NK-92 treated with Interleukin-12 subunit alpha and Interleukin-12 subunit beta, amount 100 ng/mL, for 24 hours (cell line): ENCODE measurements around the gene XG.
"Not testable (repeated sequence)": the region's sequence is repeated elsewhere in the genome, so short reads cannot be mapped to it uniquely, and the experiment has no call there.

Source experiments
- DNase-seq: peaks from one replicate; lab custom pipeline; 2025; lab: John Stamatoyannopoulos, UW

The XG gene

GRCh38 chrX:2780472-2781225, 28.8 kb downstream of the XG start:
- DNase-seq: not testable (repeated sequence)

- no peak for DNase-seq
These were observed 29.4 kb downstream of the XG start for GRCh38 chrX:2781226-2781571.

DNA sequence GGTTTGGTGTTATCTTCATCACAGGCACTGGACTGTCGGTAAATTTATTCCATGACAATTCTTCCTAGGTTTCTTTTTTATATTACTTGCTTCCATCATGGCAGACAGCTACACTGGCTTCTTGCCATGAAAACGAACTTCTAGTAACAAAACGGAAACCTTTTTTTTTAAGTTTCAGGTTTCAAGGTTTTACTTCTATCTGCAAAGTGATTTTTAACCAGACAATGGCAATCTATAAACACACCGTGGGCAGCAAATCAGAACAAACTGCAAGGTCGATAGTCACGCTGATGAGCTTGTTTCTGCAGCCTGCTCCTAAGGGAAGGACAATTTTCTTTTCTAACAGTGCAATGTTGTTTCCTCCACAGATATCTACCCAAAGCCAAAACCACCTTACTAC, 29.9 kb downstream of the XG start:
- DNase-seq: no peak

DNA sequence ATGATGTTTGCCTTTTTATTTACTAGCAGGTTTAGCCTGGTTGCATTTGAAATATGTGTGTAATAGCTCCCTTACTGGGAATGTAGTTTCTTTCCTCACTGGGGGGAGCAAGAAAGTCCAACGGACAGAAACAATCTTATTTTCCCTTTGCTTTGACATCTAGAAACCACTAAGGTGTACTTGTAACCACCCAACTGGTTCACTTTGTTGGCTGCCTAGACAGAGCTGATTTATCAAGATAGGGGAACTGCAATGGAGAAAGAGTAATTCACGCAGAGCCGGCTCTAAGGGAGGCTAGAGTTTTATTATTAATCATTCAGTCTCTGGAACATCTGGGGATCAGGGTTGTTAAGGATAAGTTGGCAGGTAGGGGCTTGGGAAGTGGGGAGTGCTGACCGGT, 30.3 kb downstream of the XG start:
- DNase-seq: no peak

GRCh38 chrX:2782778-2783177, 30.9 kb downstream of the XG start:
- no peak for DNase-seq

DNA sequence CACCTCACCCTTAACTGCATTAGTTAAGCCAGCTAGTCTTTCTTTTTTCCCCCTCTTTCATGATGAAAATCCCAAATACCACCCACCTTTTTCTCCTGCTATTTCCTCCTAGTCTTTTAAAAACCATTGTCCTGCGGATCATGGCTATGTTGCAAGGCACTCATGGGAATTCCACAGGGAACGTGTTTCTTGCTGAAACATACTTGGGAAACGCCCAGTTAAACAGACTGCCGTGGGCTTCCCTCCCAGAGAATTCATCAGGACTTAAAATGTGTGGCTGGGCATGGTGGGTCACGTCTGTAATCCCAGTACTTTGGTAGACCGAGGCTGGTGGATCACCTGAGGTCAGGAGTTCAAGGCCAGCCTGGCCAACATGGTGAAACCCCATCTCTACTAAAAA, 32.2 kb downstream of the XG start:
- DNase-seq: no peak

DNA sequence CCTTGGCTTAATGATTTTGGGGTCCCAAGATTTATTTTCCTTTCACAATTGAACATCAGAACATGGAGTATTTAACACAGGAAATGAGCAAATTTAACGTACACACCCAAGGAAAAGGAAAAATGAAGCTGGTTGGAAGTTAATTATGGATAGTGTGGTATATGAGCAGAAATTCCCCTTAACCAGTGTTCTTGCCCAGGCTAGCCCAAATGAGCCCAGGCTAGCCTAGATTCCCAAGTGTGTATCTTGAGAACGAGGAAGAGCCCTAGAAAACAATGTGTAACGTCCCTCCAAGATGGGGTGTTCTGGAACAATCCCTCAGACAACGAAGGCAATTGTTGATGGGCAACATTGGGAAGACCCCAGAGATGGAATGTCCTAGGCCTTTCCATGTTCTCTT, 33.7 kb downstream of the XG start:
- DNase-seq: no peak

- DNase-seq: no peak
These were observed 37.1 kb downstream of the XG start for GRCh38 chrX:2788980-2789379.

- no peak for DNase-seq
These were observed 37.7 kb downstream of the XG start for GRCh38 chrX:2789569-2789968.

DNA sequence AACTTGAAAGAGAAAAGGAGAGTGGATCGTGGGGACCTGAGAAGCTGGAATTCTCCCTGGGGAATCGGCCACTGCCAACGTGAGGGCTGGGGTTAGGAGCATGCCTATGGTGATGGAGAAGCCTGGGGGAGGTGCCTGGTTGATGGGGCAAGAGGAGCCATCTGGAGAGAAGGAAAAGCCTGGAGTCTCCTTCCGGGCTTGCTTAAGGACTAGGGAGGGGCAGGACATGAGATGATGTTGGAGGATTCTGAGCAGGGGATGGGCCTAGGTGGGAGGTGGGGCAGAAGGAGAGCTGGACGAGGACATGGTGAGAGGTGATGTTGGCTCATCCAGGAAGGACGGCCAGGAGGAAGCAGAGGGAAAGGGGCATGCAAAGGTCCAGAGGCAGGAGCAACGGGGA, 41.9 kb downstream of the XG start:
- no peak for DNase-seq

GRCh38 chrX:2794336-2794735, 42.5 kb downstream of the XG start:
- no peak for DNase-seq

DNA sequence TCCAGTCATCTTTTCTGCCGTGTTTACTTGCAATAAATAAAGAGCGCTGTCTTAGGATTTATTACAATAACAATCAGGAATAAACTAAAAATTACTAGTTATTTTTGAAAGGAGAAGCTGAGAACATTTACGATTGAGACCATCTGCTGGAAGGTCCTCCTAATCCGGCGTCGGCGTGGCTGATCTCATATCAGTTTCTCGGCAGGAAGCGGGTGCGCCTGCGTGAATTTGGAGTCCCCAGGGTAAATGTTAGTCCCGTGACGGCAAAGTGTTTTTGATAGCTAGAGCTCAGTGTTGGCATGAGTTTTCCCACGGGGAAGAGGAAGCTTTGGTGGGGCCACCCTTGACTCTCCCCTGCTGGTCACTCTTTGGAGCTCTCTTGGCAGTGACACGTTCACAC, 45.0 kb downstream of the XG start:
- not testable (repeated sequence) for DNase-seq

GRCh38 chrX:2799369-2799768, 47.5 kb downstream of the XG start:
- no peak for DNase-seq

- DNase-seq: not testable (repeated sequence)
These were observed 48.1 kb downstream of the XG start for GRCh38 chrX:2799980-2800379.

- no peak for DNase-seq
These were observed 49.4 kb downstream of the XG start for GRCh38 chrX:2801223-2801622.

DNA sequence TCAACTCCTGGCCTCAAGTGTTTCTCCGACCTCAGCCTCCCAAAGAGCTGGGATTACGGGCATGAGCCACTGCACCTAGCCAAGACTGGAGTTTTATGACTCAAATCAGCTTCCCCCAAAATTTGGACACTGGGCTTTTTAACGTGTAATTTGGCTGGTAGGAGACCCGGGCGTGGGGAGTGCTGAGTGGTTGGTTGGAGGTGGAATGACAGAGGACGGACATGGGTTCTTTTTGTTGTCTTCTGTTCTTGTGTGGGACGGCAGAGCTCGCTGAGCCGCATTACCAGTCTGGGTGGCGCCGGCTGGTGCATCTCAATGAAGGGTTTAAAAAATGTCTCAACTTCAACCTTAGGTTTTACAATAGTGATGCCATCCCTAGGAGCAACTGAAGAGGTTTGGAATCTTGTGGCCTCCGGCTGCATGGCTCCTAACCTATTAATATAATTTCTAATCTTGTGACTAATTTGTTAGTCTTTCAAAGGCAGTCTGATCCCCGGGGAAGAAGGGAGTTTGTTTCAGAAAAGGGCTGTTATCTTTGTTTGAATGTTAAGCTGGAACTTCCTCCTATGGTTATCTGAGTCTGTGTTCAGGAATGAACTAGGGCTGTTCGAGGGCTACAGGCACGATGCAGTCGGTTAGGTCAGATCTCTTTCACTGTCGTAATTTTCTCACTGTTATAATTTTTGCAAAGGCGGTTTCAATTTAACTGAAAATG, 50.7 kb downstream of the XG start:
- DNase-seq: not testable (repeated sequence)

DNA sequence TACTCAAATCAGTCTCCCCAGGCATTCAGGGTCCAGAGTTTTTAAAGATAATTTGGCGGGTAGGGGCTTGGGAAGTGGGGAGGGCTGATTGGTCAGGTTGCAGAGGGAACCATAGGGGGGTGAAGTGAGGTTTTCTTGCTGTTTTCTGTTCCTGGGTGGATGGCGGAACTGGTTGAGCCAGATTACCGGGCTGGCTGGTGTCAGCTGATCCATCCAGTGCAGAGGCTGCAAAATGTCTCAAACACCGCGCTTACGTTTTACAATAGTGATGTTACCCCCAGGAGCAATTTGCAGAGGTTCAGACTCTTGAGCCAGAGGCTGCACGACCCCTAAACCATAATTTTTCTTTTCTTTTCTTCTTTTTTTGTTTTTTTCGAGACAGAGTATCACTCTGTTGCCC, 51.6 kb downstream of the XG start:
- DNase-seq: not testable (repeated sequence)

DNA sequence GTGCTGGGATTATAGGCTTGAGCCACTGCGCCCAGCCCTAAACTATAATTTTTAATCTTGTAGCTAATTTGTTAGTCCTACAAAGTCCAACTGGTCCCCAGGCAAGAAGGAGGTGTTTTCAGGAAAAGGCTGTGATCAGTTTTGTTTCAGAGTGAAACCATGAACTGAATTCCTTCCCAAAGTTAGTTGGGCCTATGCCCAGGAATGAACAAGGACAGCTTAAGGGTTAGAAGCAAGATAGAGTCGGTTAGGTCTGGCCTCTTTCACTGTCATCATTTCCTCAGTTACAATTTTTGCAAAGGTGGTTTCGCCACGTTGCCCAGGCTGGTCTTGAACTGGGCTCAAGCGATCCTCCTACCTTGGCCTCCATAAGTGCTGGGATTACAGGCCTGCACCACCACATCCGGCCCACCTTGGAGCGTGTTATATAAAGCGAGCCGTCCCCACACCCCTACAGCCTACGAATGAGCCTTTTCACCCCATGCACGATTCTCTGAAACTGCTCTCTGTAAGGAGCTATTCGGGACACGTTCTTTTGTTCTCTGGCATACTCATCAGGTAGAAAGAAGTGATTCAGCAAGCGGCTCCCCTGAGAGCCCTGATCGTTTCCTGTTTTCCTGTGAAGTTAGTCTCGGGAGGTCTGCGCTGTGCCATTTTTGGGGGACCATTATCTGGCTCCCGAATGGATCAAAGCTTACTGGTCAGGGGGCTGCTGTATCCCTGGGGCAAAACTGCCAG, 52.4 kb downstream of the XG start:
- not testable (repeated sequence) for DNase-seq

- DNase-seq: not testable (repeated sequence)
These were observed 53.0 kb downstream of the XG start for GRCh38 chrX:2804858-2805257.

- DNase-seq: no peak
These were observed 59.4 kb downstream of the XG start for GRCh38 chrX:2811271-2811670.

DNA sequence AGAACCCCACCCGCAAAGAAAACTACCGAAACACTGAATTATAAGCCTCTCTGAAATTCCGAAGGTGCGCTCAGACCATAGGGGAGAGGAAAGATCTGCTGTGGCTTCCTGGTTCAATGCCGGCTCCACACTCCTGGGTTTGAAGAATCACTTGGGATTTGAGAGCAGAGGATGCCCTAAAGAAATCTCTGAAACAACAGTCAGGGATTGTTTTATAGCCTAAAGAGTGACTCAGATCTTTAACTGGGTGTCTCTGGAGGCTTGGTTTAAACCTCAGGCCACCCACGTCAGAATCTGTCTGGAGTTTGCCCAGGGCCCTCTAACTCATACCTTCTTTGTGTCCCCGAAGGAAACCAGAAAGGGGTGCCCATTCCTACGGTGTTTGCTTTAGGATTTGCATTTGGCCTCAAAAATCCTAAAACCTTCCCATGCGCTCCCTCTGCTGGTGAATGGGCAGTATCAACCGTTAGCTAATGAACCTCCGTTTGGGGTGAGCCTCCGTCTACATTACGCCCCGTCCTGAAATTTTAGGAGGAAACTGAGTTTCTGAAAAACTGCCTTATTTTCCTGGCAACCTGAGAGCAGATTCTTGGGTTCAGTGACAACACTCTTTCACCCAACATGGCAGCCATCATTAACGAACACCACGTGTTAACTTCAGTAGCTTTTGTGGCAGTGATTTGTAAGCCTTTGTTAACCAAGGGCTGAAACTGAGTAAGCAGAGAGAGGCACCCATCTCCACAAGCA, 60.5 kb downstream of the XG start:
- DNase-seq: not testable (repeated sequence)

- no peak for DNase-seq
These were observed 65.2 kb downstream of the XG start for GRCh38 chrX:2817036-2817435.
